Esophagus muscularis mucosa (tissue), 4 donors: ENCODE data around the gene DACH1. TPM values are rescaled to one million over a fixed set of nuclear protein-coding genes. Genes with fewer than 3 reads are reported as not detected.

Experiments used
- DNase-seq: peaks from one replicate; pipeline ENCODE4 v3.0.0-alpha.2; 2017; ENCODE audit errors: extremely low spot score
- H3K27ac ChIP-seq, 4 donors: fragments of 200-600 bp; sonication (generic); replicated peaks in 1 of 4; 1 replicate in 3 of 4; 2 replicates in 1 of 4; pipeline ENCODE4 v1.5.1; 2016 to 2019; ENCODE audit warnings: mild to moderate bottlenecking in 1 of 4
- H3K27me3 ChIP-seq, 4 donors: fragments of 200-600 bp; sonication (generic); one replicate each; pipeline versions ENCODE4 v1.5.1 to v1.6.0; 2016 to 2019
- H3K36me3 ChIP-seq, 4 donors: fragments of 200-600 bp; sonication (generic); one replicate each; pipeline ENCODE4 v1.5.1; 2016 to 2019
- H3K4me1 ChIP-seq, 4 donors: fragments of 200-600 bp; sonication (generic); one replicate each; pipeline ENCODE4 v1.5.1; 2016 to 2019
- H3K4me3 ChIP-seq, 4 donors: fragments of 200-600 bp; sonication (generic); 1 replicate in 2 of 4; 2 replicates in 2 of 4; pipeline ENCODE4 v1.5.1; 2016 to 2019; ENCODE audit warnings: mild to moderate bottlenecking in 4 of 4, moderate library complexity in 1 of 4
- H3K9me3 ChIP-seq, 4 donors: fragments of 200-600 bp; sonication (generic); 1 replicate in 3 of 4; 2 replicates in 1 of 4; pipeline ENCODE4 v1.5.1; 2016 to 2019
- EP300 ChIP-seq: sonication (generic); formaldehyde crosslinking; IDR thresholded peaks from one replicate; pipeline ENCODE4 v1.6.1; 2017; ENCODE audit warnings: antibody characterized with exemption
- POLR2A ChIP-seq: fragments of 450-650 bp; IDR thresholded peaks from one replicate; pipeline ENCODE4 v1.6.1; 2017; ENCODE audit warnings: antibody characterized with exemption, moderate library complexity, mild to moderate bottlenecking, low read depth
- POLR2AphosphoS5 ChIP-seq, 2 donors: sonication (generic); formaldehyde crosslinking; IDR thresholded peaks; one replicate each; pipeline ENCODE4 v1.6.1; 2017; ENCODE audit warnings: antibody characterized with exemption in 2 of 2
- WGBS: methylation state at CpG from one replicate; pipeline ENCODE4 v1.1.5; 2018; 5-methylcytosine and 5-hydroxymethylcytosine counted together
- intact Hi-C: fragments of 100-400 bp; cut with DNase I; formaldehyde crosslinking; loops from one replicate; pipeline ENCODE4 v1.15.1; 2023
- total RNA-seq, 4 donors: library from RNA; depleted of rRNA; stranded (reverse); fragments of >200 nt; gene quantifications; one replicate each; pipeline versions ENCODE4 v1.1.0 to v1.2.1, GENCODE V29; 2016
- TF ChIP-seq, protein P1 (sequence below), 3 experiments: fragments of 200-600 bp in 2 of 3; fragments of 450-650 bp in 1 of 3; sonication (generic) in 2 of 3; IDR thresholded peaks; one replicate each; pipeline ENCODE4 v1.5.1; 2017 to 2019; ENCODE audit warnings: antibody characterized with exemption in 3 of 3, mild to moderate bottlenecking in 2 of 3, moderate library complexity in 1 of 3

DACH1 gene
- total RNA-seq, 4 donors from 2014 or later = 1.2 to 2.0 (median 1.5) TPM

- H3K27ac ChIP-seq = no peak overlapping the region
- H3K4me1 ChIP-seq = no peaks in the 10 kb centered on the region
- H3K27me3 ChIP-seq = no peaks in the 10 kb centered on the region
- no peaks in the 10 kb centered on the region for H3K36me3 ChIP-seq
- no peak for DNase-seq
- no peaks in the 10 kb centered on the region for H3K9me3 ChIP-seq
- intact Hi-C loops = no loop called here
- TF ChIP-seq EP300 = no peak
- H3K4me3 ChIP-seq = no peak overlapping the region
- 65% methylated on average over 2 of the region's 2 CpGs for WGBS
Measured at GRCh38 chr13:71801781-71802180, 65.2 kb downstream of the DACH1 start.

GRCh38 chr13:71801165-71801760, 65.7 kb downstream of the DACH1 start:
- no peaks in the 10 kb centered on the region for H3K4me1 ChIP-seq
- intact Hi-C loops = no loop called here
- H3K27me3 ChIP-seq = no peaks in the 10 kb centered on the region
- H3K27ac ChIP-seq = no peak overlapping the region
- H3K4me3 ChIP-seq = no peak overlapping the region
- no peak for TF ChIP-seq EP300
- no peak for TF ChIP-seq POLR2AphosphoS5 (IDR thresholded peaks at IDR 0.05)
- TF ChIP-seq, protein P1, sequence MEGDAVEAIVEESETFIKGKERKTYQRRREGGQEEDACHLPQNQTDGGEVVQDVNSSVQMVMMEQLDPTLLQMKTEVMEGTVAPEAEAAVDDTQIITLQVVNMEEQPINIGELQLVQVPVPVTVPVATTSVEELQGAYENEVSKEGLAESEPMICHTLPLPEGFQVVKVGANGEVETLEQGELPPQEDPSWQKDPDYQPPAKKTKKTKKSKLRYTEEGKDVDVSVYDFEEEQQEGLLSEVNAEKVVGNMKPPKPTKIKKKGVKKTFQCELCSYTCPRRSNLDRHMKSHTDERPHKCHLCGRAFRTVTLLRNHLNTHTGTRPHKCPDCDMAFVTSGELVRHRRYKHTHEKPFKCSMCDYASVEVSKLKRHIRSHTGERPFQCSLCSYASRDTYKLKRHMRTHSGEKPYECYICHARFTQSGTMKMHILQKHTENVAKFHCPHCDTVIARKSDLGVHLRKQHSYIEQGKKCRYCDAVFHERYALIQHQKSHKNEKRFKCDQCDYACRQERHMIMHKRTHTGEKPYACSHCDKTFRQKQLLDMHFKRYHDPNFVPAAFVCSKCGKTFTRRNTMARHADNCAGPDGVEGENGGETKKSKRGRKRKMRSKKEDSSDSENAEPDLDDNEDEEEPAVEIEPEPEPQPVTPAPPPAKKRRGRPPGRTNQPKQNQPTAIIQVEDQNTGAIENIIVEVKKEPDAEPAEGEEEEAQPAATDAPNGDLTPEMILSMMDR (IDR thresholded peaks at IDR 0.05) = no peak
- TF ChIP-seq POLR2A = no peak
- DNase-seq = no peak
- no peaks in the 10 kb centered on the region for H3K9me3 ChIP-seq
- H3K36me3 ChIP-seq = no peaks in the 10 kb centered on the region
- WGBS = 88% methylated on average over 3 of the region's 3 CpGs

GRCh38 chr13:71799324-71799723, 67.7 kb downstream of the DACH1 start:
- H3K4me3 ChIP-seq = no peak overlapping the region
- 93% methylated on average over 4 of the region's 4 CpGs for WGBS
- H3K27ac ChIP-seq = no peak overlapping the region
- TF ChIP-seq, protein P1 (IDR thresholded peaks at IDR 0.05) = no peak
- TF ChIP-seq POLR2A (no peak), EP300 (no peak), POLR2AphosphoS5 (IDR thresholded peaks at IDR 0.05) (no peak)
- no peaks in the 10 kb centered on the region for H3K27me3 ChIP-seq
- no peaks in the 10 kb centered on the region for H3K4me1 ChIP-seq
- H3K9me3 ChIP-seq = no peaks in the 10 kb centered on the region
- no peak for DNase-seq
- H3K36me3 ChIP-seq = no peaks in the 10 kb centered on the region
- intact Hi-C loops = no loop called here

- intact Hi-C loops = no loop called here
- no peak for TF ChIP-seq EP300
- TF ChIP-seq POLR2A = no peak
- TF ChIP-seq, protein P1 (IDR thresholded peaks at IDR 0.05) = no peak
- no peak for TF ChIP-seq POLR2AphosphoS5 (IDR thresholded peaks at IDR 0.05)
- 96% methylated on average over 1 of the region's 1 CpG for WGBS
- no peak overlapping the region for H3K27ac ChIP-seq
- no peaks in the 10 kb centered on the region for H3K27me3 ChIP-seq
- no peaks in the 10 kb centered on the region for H3K36me3 ChIP-seq
- no peaks in the 10 kb centered on the region for H3K4me1 ChIP-seq
- H3K4me3 ChIP-seq = no peak overlapping the region
- H3K9me3 ChIP-seq = no peaks in the 10 kb centered on the region
- no peak for DNase-seq
Measured at GRCh38 chr13:71798707-71799106, 68.3 kb downstream of the DACH1 start.

- WGBS = 31% methylated on average over 5 of the region's 5 CpGs
- intact Hi-C loops = no loop called here
- Histone ChIP-seq H3K27ac (no peak overlapping the region), H3K36me3 (no peaks in the 10 kb centered on the region), H3K4me3 (no peak overlapping the region), H3K27me3 (no peaks in the 10 kb centered on the region), H3K4me1 (no peaks in the 10 kb centered on the region), H3K9me3 (no peaks in the 10 kb centered on the region)
- TF ChIP-seq, protein P1 (IDR thresholded peaks at IDR 0.05) = no peak
- TF ChIP-seq POLR2A (no peak), POLR2AphosphoS5 (IDR thresholded peaks at IDR 0.05) (no peak), EP300 (no peak)
- DNase-seq = no peak
Measured at GRCh38 chr13:71797517-71797916, 69.5 kb downstream of the DACH1 start.
